HG02852 (cell line): ENCODE measurements around the gene NOB1.

Experiments
- ATAC-seq: cut with Tn5 transposase; IDR thresholded peaks from one replicate; pipeline ENCODE4 v1.9.1; 2021; ENCODE audit warnings: mild to moderate bottlenecking, moderate library complexity; ENCODE audit not compliant: unreplicated experiment

NOB1 gene

DNA sequence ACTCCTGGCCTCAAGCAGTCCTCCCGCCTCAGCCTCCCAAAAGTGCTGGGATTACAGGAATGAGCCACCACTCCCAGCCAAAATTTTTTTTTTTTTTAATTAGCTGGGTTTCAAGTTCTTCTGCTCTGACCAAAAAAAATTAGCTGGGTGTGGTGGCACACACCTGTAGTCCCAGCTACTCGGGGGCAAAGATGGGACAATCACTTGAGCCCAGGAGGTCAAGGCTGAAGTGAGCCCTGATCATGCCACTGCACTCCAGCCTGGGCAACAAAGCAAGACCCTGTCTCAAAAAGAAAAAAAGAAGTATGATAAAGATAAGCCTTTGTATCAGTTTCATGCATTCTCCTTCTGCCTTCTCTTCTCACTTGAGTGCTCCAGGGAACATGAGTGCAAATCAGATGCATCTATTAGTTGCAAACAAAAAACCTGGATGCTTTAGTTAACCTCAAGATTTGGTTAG, 30.3 kb downstream of the NOB1 start:
- ATAC-seq, result no peak

DNA sequence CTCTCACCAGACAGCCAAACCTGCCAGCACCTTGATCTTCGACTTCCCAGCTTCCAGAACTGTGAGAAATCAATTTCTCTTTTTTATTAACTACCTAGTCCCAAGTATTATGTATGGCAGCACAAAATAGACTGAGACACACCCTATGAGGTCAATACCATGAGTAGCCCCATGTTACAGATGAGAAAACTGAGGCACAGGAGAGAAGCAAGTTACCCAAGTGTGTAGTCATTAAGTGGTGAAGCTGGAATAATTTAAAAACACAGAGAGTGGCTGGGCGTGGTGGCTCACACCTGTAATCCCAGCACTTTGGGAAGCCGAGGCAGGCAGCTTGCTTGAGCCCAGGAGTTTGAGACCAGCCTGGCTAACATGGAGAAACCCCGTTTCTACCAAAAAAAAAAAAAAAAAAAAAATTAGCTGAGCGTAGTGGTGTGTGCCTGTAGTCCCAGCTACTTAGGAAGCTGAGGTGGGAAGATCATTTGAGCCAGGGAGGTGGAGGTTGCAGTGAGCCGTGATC, 33.2 kb downstream of the NOB1 start:
- ATAC-seq, result no peak

DNA sequence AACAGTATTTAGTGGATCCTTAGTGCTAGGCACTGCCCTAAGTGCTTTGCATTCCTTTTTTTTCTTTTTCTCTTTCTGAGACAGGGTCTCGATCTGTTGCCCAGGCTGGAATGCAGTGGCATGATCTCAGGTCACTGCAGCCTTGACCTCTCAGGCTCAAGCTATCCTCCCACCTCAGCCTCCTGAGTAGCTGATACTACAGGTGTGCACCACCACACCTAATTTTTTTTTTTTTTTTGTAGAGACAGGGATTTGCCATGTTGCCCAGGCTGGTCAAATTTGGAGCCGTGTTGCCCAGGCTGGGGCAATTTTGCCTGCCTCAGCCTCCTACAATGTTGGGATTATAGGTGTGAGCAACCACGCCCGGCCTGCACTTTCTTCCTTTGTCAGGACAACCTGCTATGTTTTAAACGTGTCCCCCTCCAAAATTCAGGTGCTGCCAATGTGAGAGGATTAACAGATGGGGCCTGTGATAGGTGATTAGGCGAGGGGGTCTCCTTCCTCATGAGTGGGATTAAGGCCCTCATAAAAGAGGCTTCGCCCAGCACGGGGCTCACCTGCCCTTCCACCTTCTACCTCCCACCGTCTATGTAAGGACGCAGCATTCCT, 33.8 kb downstream of the NOB1 start:
- ATAC-seq, result no peak

GRCh38 chr16:69718111-69718764, 36.5 kb downstream of the NOB1 start:
- no peak for ATAC-seq

- ATAC-seq, result no peak
Measured at GRCh38 chr16:69717066-69717465, 37.7 kb downstream of the NOB1 start.

DNA sequence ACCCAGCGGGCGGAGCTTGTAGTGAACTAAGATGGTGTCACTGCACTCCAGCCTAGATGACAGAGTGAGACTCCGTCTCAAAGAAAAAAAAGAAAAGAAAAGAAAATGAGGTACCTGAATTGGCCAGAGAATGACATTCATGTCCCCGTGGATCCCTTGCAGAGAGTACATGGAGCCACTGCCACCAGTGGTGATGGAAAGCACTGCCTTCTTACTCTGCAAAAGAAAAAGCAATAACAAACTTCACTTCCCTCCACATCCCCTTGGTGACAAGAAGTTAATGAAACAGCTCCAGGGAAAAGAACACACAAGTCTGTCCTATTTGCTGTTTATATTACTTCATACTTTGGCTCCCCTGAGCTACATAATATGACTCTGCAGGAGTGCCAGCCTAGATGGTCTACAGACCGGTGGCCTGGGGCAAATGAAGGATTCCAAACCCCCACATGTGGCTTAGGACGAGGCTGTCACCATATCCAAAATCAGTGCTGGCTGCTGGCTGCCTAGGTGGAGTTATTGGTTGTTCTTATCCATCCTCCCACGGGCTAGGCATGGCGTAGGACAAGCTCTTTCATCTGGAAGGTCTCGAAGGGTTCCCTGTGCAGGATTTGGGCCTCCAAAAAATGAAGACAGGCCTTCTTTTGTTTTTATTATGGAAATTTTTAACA, 41.7 kb downstream of the NOB1 start:
- no peak for ATAC-seq

GRCh38 chr16:69712277-69712676, 42.4 kb downstream of the NOB1 start:
- no peak for ATAC-seq

- no peak for ATAC-seq
Measured at GRCh38 chr16:69711115-69711740, 43.5 kb downstream of the NOB1 start.

- ATAC-seq, result no peak
Measured at GRCh38 chr16:69709456-69710084, 45.2 kb downstream of the NOB1 start.

DNA sequence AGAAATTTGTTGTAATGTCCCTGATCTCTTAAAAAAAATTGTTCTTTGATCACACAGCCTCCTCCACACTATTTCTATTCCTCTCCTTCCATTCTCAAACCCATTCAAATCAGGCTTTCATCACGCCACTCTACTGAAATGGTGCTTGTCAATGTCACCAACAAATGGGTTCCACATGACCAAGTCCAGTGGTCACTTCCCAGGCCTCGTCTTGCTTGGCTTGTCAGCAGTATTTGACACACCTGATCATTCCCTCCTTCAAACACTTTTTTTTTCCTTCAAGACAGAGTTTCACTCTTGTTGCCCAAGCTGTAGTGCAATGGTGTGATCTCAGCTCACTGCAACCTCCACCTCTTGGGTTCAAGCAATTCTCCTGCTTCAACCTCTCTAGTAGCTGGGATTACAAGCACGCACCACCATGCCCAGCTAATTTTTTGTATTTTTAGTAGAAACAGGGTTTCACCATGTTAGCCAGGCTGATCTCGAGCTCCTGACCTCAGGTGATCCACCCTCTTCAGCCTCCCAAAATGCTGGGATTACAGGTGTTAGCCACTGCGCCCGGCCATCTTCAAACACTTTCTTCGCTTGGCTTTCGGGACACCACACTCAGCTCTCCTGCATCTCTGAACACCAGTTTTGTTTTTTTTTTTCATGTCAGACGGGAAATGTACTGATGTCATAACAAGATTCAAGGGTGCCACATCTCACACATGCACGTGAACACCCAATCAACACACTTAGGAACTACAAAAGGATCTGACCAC, 46.6 kb downstream of the NOB1 start:
- ATAC-seq, result no peak

- ATAC-seq, result no peak
Measured at GRCh38 chr16:69706975-69707340, 47.8 kb downstream of the NOB1 start.

- ATAC-seq, result no peak
Measured at GRCh38 chr16:69706256-69706974, 48.3 kb downstream of the NOB1 start.

DNA sequence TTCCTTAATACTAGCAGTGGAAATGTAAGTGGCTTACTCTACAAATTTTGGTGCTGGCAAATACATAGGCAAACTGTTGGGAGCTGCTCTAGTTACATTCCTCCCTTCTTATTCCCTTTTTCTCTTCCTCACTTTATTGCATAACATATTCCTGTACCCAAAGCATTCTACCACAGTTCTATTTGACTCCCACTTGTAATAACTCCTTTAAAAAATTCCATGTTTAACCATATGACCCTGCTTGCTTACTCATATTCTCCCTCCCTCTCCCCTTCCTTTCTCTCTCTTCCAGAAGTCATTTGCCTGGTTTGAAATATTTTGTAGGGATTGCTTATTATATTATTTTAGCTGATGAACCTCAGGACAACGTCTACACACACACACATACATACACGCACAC, 51.1 kb downstream of the NOB1 start:
- no peak for ATAC-seq

GRCh38 chr16:69701866-69702265, 52.9 kb downstream of the NOB1 start:
- ATAC-seq, result no peak

DNA sequence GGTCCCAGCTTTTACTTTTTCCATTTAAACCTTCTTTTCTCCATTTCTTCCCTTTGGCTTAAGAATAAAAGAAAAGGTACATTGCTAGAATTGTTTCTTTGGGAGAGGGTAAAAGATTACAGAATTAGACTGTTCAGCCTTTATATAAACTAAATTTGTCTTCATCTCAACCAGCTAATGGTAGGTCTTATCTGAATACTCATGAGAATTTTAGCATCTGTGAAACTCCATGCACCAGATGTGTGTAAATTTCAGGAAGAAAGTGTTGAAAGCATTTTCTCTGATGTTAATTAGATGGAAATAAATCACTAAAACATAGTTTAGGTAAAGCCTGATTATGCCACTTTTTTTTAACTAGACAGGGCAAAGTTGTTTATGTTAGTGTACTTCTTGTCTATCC, 53.3 kb downstream of the NOB1 start:
- ATAC-seq, result no peak

DNA sequence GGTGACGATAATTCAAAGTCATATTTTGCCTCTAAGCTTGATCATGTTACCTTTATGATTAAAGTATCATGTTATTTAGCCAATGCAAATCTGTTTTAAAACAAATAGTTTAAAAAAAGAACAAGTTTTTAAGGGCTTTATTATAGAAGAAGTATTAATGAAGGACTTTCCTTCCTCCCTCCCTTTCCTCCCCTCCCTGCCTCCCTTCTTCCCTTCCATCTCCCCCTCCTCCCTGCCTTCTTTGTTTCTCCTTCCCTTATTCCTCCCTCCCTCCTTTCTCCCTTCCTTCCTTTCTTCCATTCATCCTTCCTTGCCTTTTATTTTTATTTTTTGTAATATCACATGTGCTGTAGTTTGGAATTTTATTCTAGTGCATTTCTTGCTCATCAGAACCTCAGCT, 54.8 kb downstream of the NOB1 start:
- no peak for ATAC-seq

- ATAC-seq, result no peak
Measured at GRCh38 chr16:69698404-69698803, 56.3 kb downstream of the NOB1 start.

DNA sequence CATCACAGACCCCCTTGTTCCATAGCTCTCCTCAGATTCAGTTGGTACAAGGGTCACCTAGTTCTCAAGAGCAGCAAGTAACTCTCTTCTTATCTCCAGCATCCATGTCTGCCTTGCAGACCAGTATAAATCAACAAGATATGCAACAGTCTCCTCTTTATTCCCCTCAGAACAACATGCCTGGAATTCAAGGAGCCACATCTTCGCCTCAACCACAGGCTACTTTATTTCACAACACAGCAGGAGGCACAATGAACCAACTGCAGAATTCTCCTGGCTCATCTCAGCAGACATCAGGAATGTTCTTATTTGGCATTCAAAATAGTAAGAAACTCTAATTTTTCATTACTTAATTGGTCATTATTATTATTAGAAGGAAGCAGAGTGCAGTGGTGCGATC, 60.8 kb downstream of the NOB1 start:
- ATAC-seq, result no peak

DNA sequence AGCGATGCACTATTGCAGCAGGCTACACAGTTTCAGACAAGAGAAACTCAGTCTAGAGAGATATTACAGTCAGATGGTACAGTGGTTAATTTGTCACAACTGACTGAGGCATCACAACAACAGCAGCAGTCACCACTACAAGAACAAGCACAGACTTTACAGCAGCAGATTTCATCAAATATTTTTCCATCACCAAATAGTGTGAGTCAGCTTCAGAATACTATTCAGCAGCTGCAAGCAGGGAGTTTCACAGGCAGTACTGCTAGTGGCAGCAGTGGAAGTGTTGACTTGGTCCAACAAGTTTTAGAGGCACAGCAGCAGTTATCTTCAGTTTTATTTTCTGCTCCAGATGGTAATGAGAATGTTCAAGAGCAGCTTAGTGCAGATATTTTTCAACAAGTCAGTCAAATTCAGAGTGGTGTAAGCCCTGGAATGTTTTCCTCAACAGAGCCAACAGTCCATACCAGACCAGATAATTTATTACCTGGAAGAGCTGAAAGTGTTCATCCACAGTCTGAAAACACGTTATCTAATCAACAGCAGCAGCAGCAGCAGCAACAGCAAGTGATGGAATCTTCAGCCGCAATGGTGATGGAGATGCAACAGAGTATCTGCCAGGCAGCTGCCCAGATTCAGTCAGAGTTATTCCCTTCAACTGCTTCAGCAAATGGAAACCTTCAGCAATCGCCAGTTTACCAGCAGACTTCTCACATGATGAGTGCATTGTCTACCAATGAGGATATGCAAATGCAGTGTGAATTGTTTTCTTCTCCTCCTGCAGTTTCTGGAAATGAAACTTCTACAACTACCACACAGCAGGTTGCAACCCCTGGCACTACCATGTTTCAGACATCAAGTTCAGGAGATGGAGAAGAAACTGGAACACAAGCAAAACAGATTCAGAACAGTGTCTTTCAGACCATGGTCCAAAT, 62.5 kb downstream of the NOB1 start:
- no peak for ATAC-seq
